Measurements from ENCODE around the gene CDHR3. TPM values are rescaled to one million over a fixed set of nuclear protein-coding genes. Genes with fewer than 3 reads are reported as not detected.

CDHR3 gene, protein sequence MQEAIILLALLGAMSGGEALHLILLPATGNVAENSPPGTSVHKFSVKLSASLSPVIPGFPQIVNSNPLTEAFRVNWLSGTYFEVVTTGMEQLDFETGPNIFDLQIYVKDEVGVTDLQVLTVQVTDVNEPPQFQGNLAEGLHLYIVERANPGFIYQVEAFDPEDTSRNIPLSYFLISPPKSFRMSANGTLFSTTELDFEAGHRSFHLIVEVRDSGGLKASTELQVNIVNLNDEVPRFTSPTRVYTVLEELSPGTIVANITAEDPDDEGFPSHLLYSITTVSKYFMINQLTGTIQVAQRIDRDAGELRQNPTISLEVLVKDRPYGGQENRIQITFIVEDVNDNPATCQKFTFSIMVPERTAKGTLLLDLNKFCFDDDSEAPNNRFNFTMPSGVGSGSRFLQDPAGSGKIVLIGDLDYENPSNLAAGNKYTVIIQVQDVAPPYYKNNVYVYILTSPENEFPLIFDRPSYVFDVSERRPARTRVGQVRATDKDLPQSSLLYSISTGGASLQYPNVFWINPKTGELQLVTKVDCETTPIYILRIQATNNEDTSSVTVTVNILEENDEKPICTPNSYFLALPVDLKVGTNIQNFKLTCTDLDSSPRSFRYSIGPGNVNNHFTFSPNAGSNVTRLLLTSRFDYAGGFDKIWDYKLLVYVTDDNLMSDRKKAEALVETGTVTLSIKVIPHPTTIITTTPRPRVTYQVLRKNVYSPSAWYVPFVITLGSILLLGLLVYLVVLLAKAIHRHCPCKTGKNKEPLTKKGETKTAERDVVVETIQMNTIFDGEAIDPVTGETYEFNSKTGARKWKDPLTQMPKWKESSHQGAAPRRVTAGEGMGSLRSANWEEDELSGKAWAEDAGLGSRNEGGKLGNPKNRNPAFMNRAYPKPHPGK
- 4.0 and 4.1 TPM in 2 replicates for total RNA-seq (2022)
- percentile 18 among the genes with signal in this experiment for Bru-seq, nascent RNA
- BruChase-seq, experiment 1, labeled RNA remaining after a 6-hour chase = percentile 29 among the genes with signal in this experiment
- BruChase-seq, experiment 2, labeled RNA remaining after a 2-hour chase = percentile 28 among the genes with signal in this experiment
- long read RNA-seq, partial matches to known transcripts = 0 of 4 reads
- long read RNA-seq, other reads (novel, unspliced or antisense) = 4 of 4 reads

DNA sequence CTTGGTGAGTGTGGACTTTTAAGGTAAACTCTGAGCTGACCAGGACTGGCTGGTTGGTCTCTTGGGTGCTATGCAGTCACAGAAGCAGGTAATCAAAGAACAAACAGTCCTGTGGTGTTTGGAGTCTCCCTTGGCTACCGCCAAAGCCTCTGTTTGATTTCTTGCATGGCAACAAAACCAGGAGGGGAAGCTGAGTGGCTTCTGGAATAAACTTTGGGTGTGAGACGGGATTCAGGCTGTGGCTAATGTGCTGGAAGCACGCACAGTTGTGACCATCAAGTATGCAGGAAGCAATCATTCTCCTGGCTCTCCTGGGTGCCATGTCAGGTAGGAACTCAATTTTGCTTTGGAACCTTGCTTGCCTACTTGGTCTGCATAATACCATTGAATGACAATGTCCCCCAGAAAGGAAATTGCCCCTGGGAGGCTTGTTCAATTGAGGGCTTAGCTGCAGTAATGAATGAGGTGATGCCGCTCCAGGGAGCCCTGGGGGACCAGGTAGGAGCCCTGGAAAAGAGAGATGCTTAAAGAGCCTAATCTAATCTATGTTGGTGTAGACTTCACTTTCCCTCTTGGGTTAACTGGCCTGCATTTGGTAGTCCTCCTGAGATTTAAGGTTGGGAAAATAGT, at the start of gene CDHR3:
Gene CDHR3, plus strand, starts transcription at position 227 of the 630 bp plus-strand sequence. Its CDS starts 55 bp downstream, at position 282.
- intact Hi-C loops (cut with micrococcal nuclease; ENCODE audit: unreplicated experiment) = no loop called here

DNA sequence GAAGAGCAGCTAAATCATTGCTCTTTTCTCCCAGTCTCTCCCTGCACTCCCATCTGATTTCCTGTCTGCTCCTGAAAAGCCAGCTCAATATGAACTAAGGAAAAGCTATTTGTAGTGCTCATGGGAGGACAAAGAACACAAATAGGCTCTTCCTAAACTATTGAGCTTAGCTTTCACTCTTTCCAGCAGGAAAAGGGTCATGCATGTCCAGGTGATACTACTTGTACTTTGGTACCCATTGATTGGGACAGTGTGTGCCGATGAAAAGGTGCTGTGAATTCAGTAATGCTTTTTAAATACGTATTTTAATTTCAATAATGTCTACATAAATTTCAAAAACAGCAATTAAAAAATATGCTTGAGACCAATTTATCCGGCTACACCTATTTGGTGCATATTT, 49.1 kb upstream of the CDHR3 start:
- Mint-ChIP-seq H3K4me1 (ENCODE audit: low read depth, unreplicated experiment) (no peaks in the 10 kb centered on the region), H3K4me3 (ENCODE audit: low read depth, unreplicated experiment) (no peak overlapping the region), H3K36me3 (ENCODE audit: insufficient read depth, unreplicated experiment) (peaks cover 1% of the 10 kb centered on the region), H3K9me3 (ENCODE audit: low read depth, unreplicated experiment) (peaks cover 4% of the 10 kb centered on the region), H3K27ac (ENCODE audit: unreplicated experiment) (no peak overlapping the region), H3K27me3 (ENCODE audit: unreplicated experiment) (no peaks in the 10 kb centered on the region)
- DNase-seq = no peak
- TF ChIP-seq, protein P1, sequence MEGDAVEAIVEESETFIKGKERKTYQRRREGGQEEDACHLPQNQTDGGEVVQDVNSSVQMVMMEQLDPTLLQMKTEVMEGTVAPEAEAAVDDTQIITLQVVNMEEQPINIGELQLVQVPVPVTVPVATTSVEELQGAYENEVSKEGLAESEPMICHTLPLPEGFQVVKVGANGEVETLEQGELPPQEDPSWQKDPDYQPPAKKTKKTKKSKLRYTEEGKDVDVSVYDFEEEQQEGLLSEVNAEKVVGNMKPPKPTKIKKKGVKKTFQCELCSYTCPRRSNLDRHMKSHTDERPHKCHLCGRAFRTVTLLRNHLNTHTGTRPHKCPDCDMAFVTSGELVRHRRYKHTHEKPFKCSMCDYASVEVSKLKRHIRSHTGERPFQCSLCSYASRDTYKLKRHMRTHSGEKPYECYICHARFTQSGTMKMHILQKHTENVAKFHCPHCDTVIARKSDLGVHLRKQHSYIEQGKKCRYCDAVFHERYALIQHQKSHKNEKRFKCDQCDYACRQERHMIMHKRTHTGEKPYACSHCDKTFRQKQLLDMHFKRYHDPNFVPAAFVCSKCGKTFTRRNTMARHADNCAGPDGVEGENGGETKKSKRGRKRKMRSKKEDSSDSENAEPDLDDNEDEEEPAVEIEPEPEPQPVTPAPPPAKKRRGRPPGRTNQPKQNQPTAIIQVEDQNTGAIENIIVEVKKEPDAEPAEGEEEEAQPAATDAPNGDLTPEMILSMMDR (IDR thresholded peaks at IDR 0.05; ENCODE audit: unreplicated experiment) = no peak
- no TSS peak for BruUV-seq (replicated peaks)
- CTCF ChIA-PET = no interaction called here
- intact Hi-C loops (cut with micrococcal nuclease; ENCODE audit: unreplicated experiment) = no loop called here

More for the DNA sequence above, at the start of gene CDHR3:
- Mint-ChIP-seq H3K4me3 (ENCODE audit: low read depth, unreplicated experiment) (no peak within 1 kb of the TSS), H3K36me3 (ENCODE audit: insufficient read depth, unreplicated experiment) (no peaks in the 10 kb centered on the region), H3K9me3 (ENCODE audit: low read depth, unreplicated experiment) (no peaks in the 10 kb centered on the region), H3K27ac (ENCODE audit: unreplicated experiment) (no peak within 1 kb of the TSS), H3K27me3 (ENCODE audit: unreplicated experiment) (peaks cover 42% of the 10 kb centered on the region), H3K4me1 (ENCODE audit: low read depth, unreplicated experiment) (no peaks in the 10 kb centered on the region)
- no TSS peak for BruUV-seq (replicated peaks)
- TF ChIP-seq, protein P1 (IDR thresholded peaks at IDR 0.05; ENCODE audit: unreplicated experiment) = no peak
- CTCF ChIA-PET = interaction anchor here (0.6 kb wide), 1 partner anchor 1513 kb away, joined by 3 read pairs; no protein-coding TSS in a partner anchor
- DNase-seq = no peak

DNA sequence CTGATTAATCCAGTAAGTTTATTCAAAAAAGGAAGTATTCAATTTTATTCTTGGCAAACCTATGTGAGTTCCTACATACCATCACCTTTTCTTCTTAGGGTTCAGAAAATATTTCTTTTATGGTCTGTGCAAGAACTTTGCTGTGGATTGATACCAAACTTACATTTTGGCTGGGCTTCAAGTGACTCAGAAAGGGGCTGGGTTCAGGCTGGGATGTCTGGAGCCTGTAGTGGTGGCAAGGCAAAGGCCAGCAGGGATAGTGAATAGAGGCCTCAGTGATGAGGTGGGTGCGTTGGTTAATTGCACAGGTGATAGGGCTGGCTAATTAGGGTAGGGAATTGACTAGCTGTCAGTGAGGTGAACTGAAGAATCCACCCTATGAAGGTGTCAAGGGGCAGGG, 46.5 kb upstream of the CDHR3 start:
- BruUV-seq (replicated peaks) = no TSS peak
- H3K27ac Mint-ChIP-seq (ENCODE audit: unreplicated experiment) = no peak overlapping the region
- CTCF ChIA-PET = interaction anchor here (0.7 kb wide), 1 partner anchor 36 kb away, joined by 3 read pairs; no protein-coding TSS in a partner anchor

More for the DNA sequence above, 46.5 kb upstream of the CDHR3 start:
- Mint-ChIP-seq H3K4me1 (ENCODE audit: low read depth, unreplicated experiment) (no peaks in the 10 kb centered on the region), H3K4me3 (ENCODE audit: low read depth, unreplicated experiment) (no peak overlapping the region), H3K9me3 (ENCODE audit: low read depth, unreplicated experiment) (no peaks in the 10 kb centered on the region), H3K36me3 (ENCODE audit: insufficient read depth, unreplicated experiment) (no peaks in the 10 kb centered on the region), H3K27me3 (ENCODE audit: unreplicated experiment) (no peaks in the 10 kb centered on the region)
- intact Hi-C loops (cut with micrococcal nuclease; ENCODE audit: unreplicated experiment) = no loop called here
- TF ChIP-seq, protein P1 (IDR thresholded peaks at IDR 0.05; ENCODE audit: unreplicated experiment) = no peak
- DNase-seq = no peak
